Ovary (tissue), 9 donors: ENCODE results near the gene VTA1. TPM values are rescaled to one million over a fixed set of nuclear protein-coding genes. Genes with fewer than 3 reads are reported as not detected.
"Not testable (repeated sequence)": the region's sequence is repeated elsewhere in the genome, so short reads cannot be mapped to it uniquely, and the experiment has no call there.

Source experiments
- DNase-seq, 5 donors: peaks; one replicate each; pipeline ENCODE4 v3.0.0-alpha.2; 2019 to 2020
- H3K27ac ChIP-seq, 2 donors: fragments of 200-600 bp; one replicate each; pipeline versions ENCODE4 v1.5.1 to v1.8.0; 2019 to 2022
- H3K27me3 ChIP-seq: fragments of 200-600 bp; one replicate; pipeline ENCODE4 v1.8.0; 2022
- H3K36me3 ChIP-seq: fragments of 200-600 bp; sonication (generic); one replicate; pipeline ENCODE4 v1.5.1; 2019
- H3K4me1 ChIP-seq: one replicate; pipeline ENCODE4 v1.8.1; 2013; ENCODE audit warnings: mild to moderate bottlenecking, moderate library complexity; ENCODE audit not compliant: insufficient read depth
- H3K4me3 ChIP-seq: fragments of 200-600 bp; sonication (generic); one replicate; pipeline ENCODE4 v1.5.1; 2017
- H3K9me3 ChIP-seq, 2 donors: fragments of 200-600 bp in 1 of 2; sonication (generic) in 1 of 2; one replicate each; pipeline versions ENCODE4 v1.5.1 to v1.8.1; 2013 to 2019; ENCODE audit warnings: mild to moderate bottlenecking in 1 of 2, moderate library complexity in 1 of 2
- EP300 ChIP-seq: sonication (generic); formaldehyde crosslinking; IDR thresholded peaks from one replicate; pipeline ENCODE4 v1.6.1; 2017; ENCODE audit warnings: antibody characterized with exemption
- POLR2A ChIP-seq: fragments of 450-650 bp; IDR thresholded peaks from one replicate; pipeline ENCODE4 v1.6.1; 2017; ENCODE audit warnings: antibody characterized with exemption, mild to moderate bottlenecking, moderate library complexity
- WGBS, 3 donors: extraction: QIAGEN DNeasy Blood & Tissue Kit in 1 of 3; methylation state at CpG; one replicate each; pipeline versions ENCODE4 v1.1.5 to v1.1.7; 2013 to 2017; 5-methylcytosine and 5-hydroxymethylcytosine counted together
- intact Hi-C, 4 donors: fragments of 100-400 bp; cut with DNase I; formaldehyde crosslinking; loops; one replicate each; pipeline versions ENCODE4 v1.11.0 to v1.15.1; 2022 to 2023
- polyA plus RNA-seq, 2 donors: library from polyadenylated mRNA; stranded (reverse); fragments of 200-250 nt in 1 of 2; fragments of 350-450 nt in 1 of 2; fragmentation: Illumina TruSeq in 1 of 2; extraction: RNeasy Lipid Tissue Mini Kit (QIAGEN cat#74804) in 1 of 2; gene quantifications; one replicate each; pipeline ENCODE4 v1.2.3, GENCODE V29; 2013 to 2014
- total RNA-seq, 7 donors: library from RNA; depleted of rRNA in 2 of 7; stranded (reverse); fragments of >200 nt in 2 of 7; fragmentation: NEBNext Ultra II Directional in 3 of 7; extraction: Animal tissue kit (Norgen Biotek cat#: 25700) in 3 of 7; gene quantifications; one replicate each; pipeline versions ENCODE4 v1.1.0 to v1.2.4, GENCODE V29; 2016 to 2023
- TF ChIP-seq, protein P1 (sequence below), 3 donors: fragments of 450-650 bp in 2 of 3; fragments of 200-600 bp in 1 of 3; IDR thresholded peaks; one replicate each; pipeline versions ENCODE4 v1.5.1 to v1.8.0; 2016 to 2022; ENCODE audit warnings: antibody characterized with exemption in 3 of 3, mild to moderate bottlenecking in 1 of 3
- donor health status: DM: no; HTN: no; CAD: no; lungs with moderate emphysema.
- donor health status: DM: no; HTN: no; CAD: no.
- donor health status: Bipolar disorder and iron deficiency.
- donor health status: DM: yes; HTN: yes; CAD: no.
- donor health status: DM: no; HTN: no; CAD: no.
- donor health status: DM: yes; HTN: yes; CAD: no.

The VTA1 gene
- total and polyA plus RNA-seq, 9 donors = 17.6 to 36.9 (median 24.5) TPM

DNA sequence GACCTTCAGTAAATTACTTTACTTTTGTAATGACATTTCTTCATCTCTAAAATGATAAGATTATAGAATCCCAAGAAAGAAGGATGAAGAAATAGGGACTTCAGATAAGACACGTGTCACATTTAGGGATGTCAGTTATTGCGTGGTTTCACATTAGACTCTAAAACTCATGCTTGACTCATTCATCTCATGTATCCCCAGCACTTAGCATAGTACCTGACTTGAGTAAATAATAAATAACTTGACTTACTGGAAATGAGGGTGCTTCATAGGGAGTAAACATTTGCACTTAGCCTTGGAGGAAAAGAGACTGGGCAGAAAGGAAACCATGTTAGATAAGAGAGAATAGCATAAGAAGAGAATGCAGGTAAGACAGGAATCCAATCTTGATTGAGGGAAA lies 37.2 kb downstream of the VTA1 start:
- H3K4me1 ChIP-seq = no peaks in the 10 kb centered on the region
- H3K36me3 ChIP-seq = no peaks in the 10 kb centered on the region
- DNase-seq = no peak
- no peaks in the 10 kb centered on the region for H3K27me3 ChIP-seq
- WGBS, 3 donors = 89 to 94% (median 92%) methylated on average over 2 of the region's 2 CpGs
- TF ChIP-seq EP300 (no peak), POLR2A (no peak)
- TF ChIP-seq, protein P1, sequence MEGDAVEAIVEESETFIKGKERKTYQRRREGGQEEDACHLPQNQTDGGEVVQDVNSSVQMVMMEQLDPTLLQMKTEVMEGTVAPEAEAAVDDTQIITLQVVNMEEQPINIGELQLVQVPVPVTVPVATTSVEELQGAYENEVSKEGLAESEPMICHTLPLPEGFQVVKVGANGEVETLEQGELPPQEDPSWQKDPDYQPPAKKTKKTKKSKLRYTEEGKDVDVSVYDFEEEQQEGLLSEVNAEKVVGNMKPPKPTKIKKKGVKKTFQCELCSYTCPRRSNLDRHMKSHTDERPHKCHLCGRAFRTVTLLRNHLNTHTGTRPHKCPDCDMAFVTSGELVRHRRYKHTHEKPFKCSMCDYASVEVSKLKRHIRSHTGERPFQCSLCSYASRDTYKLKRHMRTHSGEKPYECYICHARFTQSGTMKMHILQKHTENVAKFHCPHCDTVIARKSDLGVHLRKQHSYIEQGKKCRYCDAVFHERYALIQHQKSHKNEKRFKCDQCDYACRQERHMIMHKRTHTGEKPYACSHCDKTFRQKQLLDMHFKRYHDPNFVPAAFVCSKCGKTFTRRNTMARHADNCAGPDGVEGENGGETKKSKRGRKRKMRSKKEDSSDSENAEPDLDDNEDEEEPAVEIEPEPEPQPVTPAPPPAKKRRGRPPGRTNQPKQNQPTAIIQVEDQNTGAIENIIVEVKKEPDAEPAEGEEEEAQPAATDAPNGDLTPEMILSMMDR (IDR thresholded peaks at IDR 0.05) = no peak
- H3K4me3 ChIP-seq = no peak overlapping the region
- H3K9me3 ChIP-seq = no peaks in the 10 kb centered on the region
- no peak overlapping the region for H3K27ac ChIP-seq
- intact Hi-C loops = no loop called here

DNA sequence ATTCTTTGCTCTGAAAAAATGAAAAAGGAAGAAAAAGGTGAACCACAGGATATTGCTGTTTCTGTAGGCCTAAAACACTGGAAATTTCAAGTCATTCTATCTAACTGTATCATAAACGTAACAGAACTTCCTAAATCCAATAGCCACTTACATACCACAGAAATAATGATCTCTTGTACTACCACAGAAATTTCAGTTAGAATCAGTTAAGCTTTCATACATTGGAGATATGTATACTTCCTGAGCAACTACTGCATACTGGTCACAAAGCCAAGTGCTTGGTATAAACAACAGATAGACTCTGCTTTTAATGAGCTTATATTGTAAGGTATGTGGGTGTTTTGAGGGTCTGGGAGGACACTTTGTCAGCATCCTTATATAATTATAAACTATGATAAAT lies 38.6 kb downstream of the VTA1 start:
- Histone ChIP-seq H3K27ac (no peak overlapping the region), H3K27me3 (no peaks in the 10 kb centered on the region), H3K36me3 (no peaks in the 10 kb centered on the region), H3K4me1 (no peaks in the 10 kb centered on the region), H3K9me3 (no peaks in the 10 kb centered on the region), H3K4me3 (no peak overlapping the region)
- intact Hi-C loops = no loop called here
- WGBS, 3 donors = 96 to 100% (median 97%) methylated on average over 1 of the region's 1 CpG
- DNase-seq = no peak
- TF ChIP-seq POLR2A (no peak), EP300 (no peak)
- TF ChIP-seq, protein P1 (IDR thresholded peaks at IDR 0.05) = no peak

DNA sequence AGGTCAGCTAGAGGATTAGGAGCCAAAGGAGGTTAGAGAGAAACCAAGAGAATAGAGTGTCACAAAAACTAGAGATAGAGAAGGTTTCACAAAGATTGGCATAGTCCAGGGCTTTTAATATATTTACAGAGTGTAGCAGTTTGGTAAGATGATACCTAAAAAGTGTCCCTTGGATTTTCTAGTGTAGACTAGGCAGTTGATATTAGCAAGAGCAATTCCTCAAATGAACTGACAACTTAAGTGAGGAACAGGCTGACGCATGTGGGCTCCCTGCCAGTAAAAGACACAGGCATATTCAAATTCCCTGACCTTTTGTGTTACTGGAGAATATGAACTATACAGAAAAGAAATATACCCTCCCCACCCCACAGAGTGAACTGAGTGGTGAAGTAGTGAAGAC lies 40.1 kb downstream of the VTA1 start:
- Histone ChIP-seq H3K27me3 (no peaks in the 10 kb centered on the region), H3K27ac (no peak overlapping the region), H3K4me1 (no peaks in the 10 kb centered on the region), H3K9me3 (no peaks in the 10 kb centered on the region), H3K4me3 (no peak overlapping the region), H3K36me3 (no peaks in the 10 kb centered on the region)
- TF ChIP-seq EP300 (no peak), POLR2A (no peak)
- TF ChIP-seq, protein P1 (IDR thresholded peaks at IDR 0.05) = no peak
- no peak for DNase-seq
- intact Hi-C loops = no loop called here
- WGBS, 3 donors = 50 to 64% (median 60%) methylated on average over 1 of the region's 1 CpG

DNA sequence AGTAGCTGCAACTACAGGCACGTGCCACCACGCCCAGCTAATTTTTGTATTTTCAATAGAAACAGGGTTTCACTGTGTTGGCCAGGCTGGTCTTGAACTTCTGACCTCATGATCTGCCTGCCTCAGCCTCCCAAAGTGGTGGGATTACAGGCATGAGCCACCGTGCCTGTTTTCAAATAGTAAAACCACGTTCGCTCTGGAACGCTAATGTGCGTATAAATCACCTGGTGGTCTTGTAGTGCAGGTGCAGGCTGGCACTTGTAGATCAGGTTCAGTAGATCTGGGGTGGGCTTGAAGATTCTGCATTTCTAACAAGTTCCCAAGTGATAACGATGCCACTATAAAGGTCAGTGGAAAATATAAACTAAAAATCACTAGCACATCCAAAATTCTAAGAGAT lies 41.3 kb downstream of the VTA1 start:
- DNase-seq, H3K9me3 ChIP-seq, H3K27ac ChIP-seq, intact Hi-C loops, H3K4me1 ChIP-seq, H3K36me3 ChIP-seq, H3K27me3 ChIP-seq, H3K4me3 ChIP-seq: not testable (repeated sequence)
- 95 to 96% (median 95%) methylated on average over 8 of the region's 8 CpGs for WGBS, 3 donors

DNA sequence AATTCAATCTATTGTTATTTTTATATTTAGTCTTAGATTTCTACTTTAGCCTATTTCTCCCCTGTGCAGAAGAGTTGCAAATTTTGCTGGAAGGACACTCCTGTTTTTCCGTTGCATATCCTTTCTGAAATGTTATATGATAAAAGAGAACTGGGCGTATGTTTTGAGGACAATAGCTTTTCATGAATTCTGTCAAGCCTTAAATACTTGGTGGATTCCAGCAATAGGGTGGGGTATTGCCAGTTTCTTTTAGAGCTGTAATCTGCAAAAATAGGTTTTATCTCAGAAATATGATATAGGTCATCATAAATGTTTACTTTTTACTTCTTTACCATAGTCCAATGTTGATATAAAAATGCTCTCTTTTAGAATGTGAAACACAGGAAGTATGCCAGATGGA lies 42.0 kb downstream of the VTA1 start:
- Histone ChIP-seq H3K9me3 (no peaks in the 10 kb centered on the region), H3K4me1 (no peaks in the 10 kb centered on the region), H3K27ac (no peak overlapping the region), H3K36me3 (no peaks in the 10 kb centered on the region), H3K27me3 (no peaks in the 10 kb centered on the region), H3K4me3 (no peak overlapping the region)
- no peak for DNase-seq
- intact Hi-C loops = no loop called here
- WGBS, 3 donors = 76 to 88% (median 80%) methylated on average over 2 of the region's 2 CpGs
- TF ChIP-seq EP300 (no peak), POLR2A (no peak)
- TF ChIP-seq, protein P1 (IDR thresholded peaks at IDR 0.05) = no peak
